Measurements from ENCODE around the gene KIAA0586.
"Not testable (repeated sequence)": the region's sequence is repeated elsewhere in the genome, so short reads cannot be mapped to it uniquely, and the experiment has no call there.

Gene KIAA0586

GRCh38 chr14:58455593-58456265 lies 28.2 kb downstream of the KIAA0586 start:
- in situ Hi-C loops (cut with MboI; ENCODE audit: low pct_unique_long_range_greater_than_20kb, low sequenced_read_pairs): no loop called here
- no peak for DNase-seq

GRCh38 chr14:58460772-58461171 lies 33.3 kb downstream of the KIAA0586 start:
- DNase-seq: no peak
- in situ Hi-C loops (cut with MboI; ENCODE audit: low pct_unique_long_range_greater_than_20kb, low sequenced_read_pairs): no loop called here

- no peak for DNase-seq
- in situ Hi-C loops (cut with MboI; ENCODE audit: low pct_unique_long_range_greater_than_20kb, low sequenced_read_pairs): no loop called here
Observed at GRCh38 chr14:58463147-58463546, 35.6 kb downstream of the KIAA0586 start.

- no peak for DNase-seq
- in situ Hi-C loops (cut with MboI; ENCODE audit: low pct_unique_long_range_greater_than_20kb, low sequenced_read_pairs): no loop called here
Observed at GRCh38 chr14:58464652-58465051, 37.1 kb downstream of the KIAA0586 start.

- in situ Hi-C loops (cut with MboI; ENCODE audit: low pct_unique_long_range_greater_than_20kb, low sequenced_read_pairs): no loop called here
- no peak for DNase-seq
Observed at GRCh38 chr14:58465421-58465820, 37.9 kb downstream of the KIAA0586 start.

GRCh38 chr14:58466459-58466858 lies 38.9 kb downstream of the KIAA0586 start:
- DNase-seq: no peak
- in situ Hi-C loops (cut with MboI; ENCODE audit: low pct_unique_long_range_greater_than_20kb, low sequenced_read_pairs): no loop called here

- no peak for DNase-seq
Observed at GRCh38 chr14:58467575-58467974, 40.1 kb downstream of the KIAA0586 start.

GRCh38 chr14:58469309-58469708 lies 41.8 kb downstream of the KIAA0586 start:
- DNase-seq: no peak
- in situ Hi-C loops (cut with MboI; ENCODE audit: low pct_unique_long_range_greater_than_20kb, low sequenced_read_pairs): no loop called here

More at GRCh38 chr14:58467575-58467974, 40.1 kb downstream of the KIAA0586 start:
- in situ Hi-C loops (cut with MboI; ENCODE audit: low pct_unique_long_range_greater_than_20kb, low sequenced_read_pairs): no loop called here

- no peak for DNase-seq
- in situ Hi-C loops (cut with MboI; ENCODE audit: low pct_unique_long_range_greater_than_20kb, low sequenced_read_pairs): no loop called here
Observed at GRCh38 chr14:58476320-58476719, 48.8 kb downstream of the KIAA0586 start.

GRCh38 chr14:58477653-58478052 lies 50.1 kb downstream of the KIAA0586 start:
- in situ Hi-C loops (cut with MboI; ENCODE audit: low pct_unique_long_range_greater_than_20kb, low sequenced_read_pairs): no loop called here
- no peak for DNase-seq

GRCh38 chr14:58478329-58478728 lies 50.8 kb downstream of the KIAA0586 start:
- not testable (repeated sequence) for DNase-seq

GRCh38 chr14:58479975-58480374 lies 52.5 kb downstream of the KIAA0586 start:
- in situ Hi-C loops (cut with MboI; ENCODE audit: low pct_unique_long_range_greater_than_20kb, low sequenced_read_pairs): no loop called here
- DNase-seq: peak; percentile 68

More at GRCh38 chr14:58478329-58478728, 50.8 kb downstream of the KIAA0586 start:
- in situ Hi-C loops (cut with MboI; ENCODE audit: low pct_unique_long_range_greater_than_20kb, low sequenced_read_pairs): not testable (repeated sequence)

GRCh38 chr14:58484176-58484575 lies 56.7 kb downstream of the KIAA0586 start:
- no peak for DNase-seq
- in situ Hi-C loops (cut with MboI; ENCODE audit: low pct_unique_long_range_greater_than_20kb, low sequenced_read_pairs): no loop called here

- peak; percentile 44 for DNase-seq
- in situ Hi-C loops (cut with MboI; ENCODE audit: low pct_unique_long_range_greater_than_20kb, low sequenced_read_pairs): no loop called here
Observed at GRCh38 chr14:58488550-58488949, 61.0 kb downstream of the KIAA0586 start.

GRCh38 chr14:58491593-58491992 lies 64.1 kb downstream of the KIAA0586 start:
- no peak for DNase-seq
- in situ Hi-C loops (cut with MboI; ENCODE audit: low pct_unique_long_range_greater_than_20kb, low sequenced_read_pairs): no loop called here

- in situ Hi-C loops (cut with MboI; ENCODE audit: low pct_unique_long_range_greater_than_20kb, low sequenced_read_pairs): no loop called here
- DNase-seq: no peak
Observed at GRCh38 chr14:58492044-58492443, 64.5 kb downstream of the KIAA0586 start.

GRCh38 chr14:58501214-58501816 lies 73.8 kb downstream of the KIAA0586 start:
- peak; percentile 48 for DNase-seq
- in situ Hi-C loops (cut with MboI; ENCODE audit: low pct_unique_long_range_greater_than_20kb, low sequenced_read_pairs): no loop called here

GRCh38 chr14:58513272-58513671 lies 85.8 kb downstream of the KIAA0586 start:
- DNase-seq: no peak
- in situ Hi-C loops (cut with MboI; ENCODE audit: low pct_unique_long_range_greater_than_20kb, low sequenced_read_pairs): no loop called here

GRCh38 chr14:58517592-58517991 lies 90.1 kb downstream of the KIAA0586 start:
- in situ Hi-C loops (cut with MboI; ENCODE audit: low pct_unique_long_range_greater_than_20kb, low sequenced_read_pairs): no loop called here
- DNase-seq: no peak

- DNase-seq; in situ Hi-C loops (cut with MboI; ENCODE audit: low pct_unique_long_range_greater_than_20kb, low sequenced_read_pairs): not testable (repeated sequence)
Observed at GRCh38 chr14:58525691-58526090, 98.2 kb downstream of the KIAA0586 start.

GRCh38 chr14:58533446-58533845 lies 105.9 kb downstream of the KIAA0586 start:
- DNase-seq: peak; percentile 4
- in situ Hi-C loops (cut with MboI; ENCODE audit: low pct_unique_long_range_greater_than_20kb, low sequenced_read_pairs): no loop called here
